Peyer's patch (tissue), 4 donors: ENCODE data around the gene LEMD2.

Experiments used
- CTCF ChIP-seq, 6 experiments: fragments of 450-650 bp in 4 of 6; fragments of 200-600 bp in 2 of 6; sonication (generic) in 1 of 6; IDR thresholded peaks; one replicate each; pipeline ENCODE4 v1.5.1; 2017 to 2019; ENCODE audit warnings: antibody characterized with exemption in 6 of 6, mild to moderate bottlenecking in 3 of 6, moderate library complexity in 1 of 6
- POLR2A ChIP-seq, 2 donors: fragments of 450-650 bp; IDR thresholded peaks; one replicate each; pipeline ENCODE4 v1.5.1; 2017; ENCODE audit warnings: antibody characterized with exemption in 2 of 2, mild to moderate bottlenecking in 2 of 2, moderate library complexity in 2 of 2

- TF ChIP-seq CTCF (IDR thresholded peaks at IDR 0.05) (no peak), POLR2A (IDR thresholded peaks at IDR 0.05) (no peak)
Measured at GRCh38 chr6:33759887-33760629, 28.9 kb downstream of the LEMD2 start.
